Uterus (tissue), 4 donors: ENCODE measurements around the gene TRAPPC2B. TPM values are rescaled to one million over a fixed set of nuclear protein-coding genes. Genes with fewer than 3 reads are reported as not detected.

Source experiments
- DNase-seq, 2 donors: peaks; one replicate each; pipeline ENCODE4 v3.0.0-alpha.2; 2019 to 2020
- H3K27ac ChIP-seq, 2 donors: fragments of 200-600 bp; sonication (generic); 1 replicate in 1 of 2; 2 replicates in 1 of 2; pipeline ENCODE4 v1.5.1; 2016 to 2018
- H3K27me3 ChIP-seq, 2 donors: fragments of 200-600 bp; sonication (generic); one replicate each; pipeline ENCODE4 v1.5.1; 2018 to 2019; ENCODE audit warnings: control low read depth in 1 of 2
- H3K36me3 ChIP-seq, 2 donors: fragments of 200-600 bp; sonication (generic); one replicate each; pipeline ENCODE4 v1.5.1; 2019; ENCODE audit warnings: control low read depth in 1 of 2
- H3K4me1 ChIP-seq, 2 donors: fragments of 200-600 bp; sonication (generic); one replicate each; pipeline ENCODE4 v1.5.1; 2018 to 2019; ENCODE audit warnings: control low read depth in 1 of 2
- H3K4me3 ChIP-seq, 2 donors: fragments of 200-600 bp; sonication (generic); 1 replicate in 1 of 2; 2 replicates in 1 of 2; pipeline ENCODE4 v1.5.1; 2018 to 2019; ENCODE audit warnings: mild to moderate bottlenecking in 1 of 2
- H3K9me3 ChIP-seq, 2 donors: fragments of 200-600 bp; sonication (generic); one replicate each; pipeline ENCODE4 v1.5.1; 2019; ENCODE audit warnings: control low read depth in 1 of 2
- POLR2A ChIP-seq, 2 donors: fragments of 450-650 bp; IDR thresholded peaks; one replicate each; pipeline ENCODE4 v1.6.1; 2016; ENCODE audit warnings: antibody characterized with exemption in 2 of 2, mild to moderate bottlenecking in 1 of 2, moderate library complexity in 1 of 2
- intact Hi-C: fragments of 100-400 bp; cut with DNase I; formaldehyde crosslinking; loops from one replicate; pipeline ENCODE4 v1.15.1; 2023; ENCODE audit warnings: low total_unique reads
- total RNA-seq, 4 donors: library from RNA; depleted of rRNA in 3 of 4; stranded (reverse); fragments of >200 nt in 3 of 4; gene quantifications; one replicate each; pipeline versions ENCODE4 v1.1.0 to v1.2.4, GENCODE V29; 2014 to 2023
- TF ChIP-seq, protein P1 (sequence below), 4 experiments: fragments of 200-600 bp in 2 of 4; fragments of 450-650 bp in 2 of 4; sonication (generic) in 2 of 4; IDR thresholded peaks; one replicate each; pipeline ENCODE4 v1.5.1; 2016 to 2019; ENCODE audit warnings: antibody characterized with exemption in 4 of 4, mild to moderate bottlenecking in 2 of 4, moderate library complexity in 1 of 4
- donor health status: DM: yes; HTN: yes; CAD: no.

The TRAPPC2B gene
- total RNA-seq, 4 donors from 2014 or later = 2.0 to 21.0 (median 10.6) TPM; not detected in 1

DNA sequence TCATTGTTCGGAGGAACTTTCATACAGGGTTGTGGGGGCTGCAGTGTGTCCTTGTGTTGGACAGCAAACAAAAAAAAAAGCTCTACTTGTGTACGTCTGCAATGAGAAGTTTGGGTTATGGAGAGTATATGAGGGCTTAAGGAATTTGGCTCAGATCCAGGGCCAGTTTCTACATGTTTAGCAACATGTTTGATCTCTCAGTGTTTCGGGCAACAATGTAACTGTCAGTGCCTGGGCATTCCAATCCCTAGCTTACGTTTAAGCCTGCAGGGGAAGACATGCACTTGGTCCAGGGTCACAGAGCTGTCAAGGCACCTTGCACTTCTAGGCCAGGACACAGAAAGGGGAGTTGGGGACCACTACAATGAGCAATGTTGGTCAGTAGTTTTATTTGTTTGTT, 29.2 kb upstream of the TRAPPC2B start:
- Histone ChIP-seq H3K36me3 (no peaks in the 10 kb centered on the region), H3K9me3 (peaks cover 0 to 25% of the 10 kb centered on the region in 2 donors), H3K27ac (no peak overlapping the region), H3K4me3 (no peak overlapping the region), H3K4me1 (no peaks in the 10 kb centered on the region), H3K27me3 (no peaks in the 10 kb centered on the region)
- intact Hi-C loops = no loop called here
- TF ChIP-seq, protein P1, sequence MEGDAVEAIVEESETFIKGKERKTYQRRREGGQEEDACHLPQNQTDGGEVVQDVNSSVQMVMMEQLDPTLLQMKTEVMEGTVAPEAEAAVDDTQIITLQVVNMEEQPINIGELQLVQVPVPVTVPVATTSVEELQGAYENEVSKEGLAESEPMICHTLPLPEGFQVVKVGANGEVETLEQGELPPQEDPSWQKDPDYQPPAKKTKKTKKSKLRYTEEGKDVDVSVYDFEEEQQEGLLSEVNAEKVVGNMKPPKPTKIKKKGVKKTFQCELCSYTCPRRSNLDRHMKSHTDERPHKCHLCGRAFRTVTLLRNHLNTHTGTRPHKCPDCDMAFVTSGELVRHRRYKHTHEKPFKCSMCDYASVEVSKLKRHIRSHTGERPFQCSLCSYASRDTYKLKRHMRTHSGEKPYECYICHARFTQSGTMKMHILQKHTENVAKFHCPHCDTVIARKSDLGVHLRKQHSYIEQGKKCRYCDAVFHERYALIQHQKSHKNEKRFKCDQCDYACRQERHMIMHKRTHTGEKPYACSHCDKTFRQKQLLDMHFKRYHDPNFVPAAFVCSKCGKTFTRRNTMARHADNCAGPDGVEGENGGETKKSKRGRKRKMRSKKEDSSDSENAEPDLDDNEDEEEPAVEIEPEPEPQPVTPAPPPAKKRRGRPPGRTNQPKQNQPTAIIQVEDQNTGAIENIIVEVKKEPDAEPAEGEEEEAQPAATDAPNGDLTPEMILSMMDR (IDR thresholded peaks at IDR 0.05) = no peak
- no peak for TF ChIP-seq POLR2A (IDR thresholded peaks at IDR 0.05)
- DNase-seq = no peak

DNA sequence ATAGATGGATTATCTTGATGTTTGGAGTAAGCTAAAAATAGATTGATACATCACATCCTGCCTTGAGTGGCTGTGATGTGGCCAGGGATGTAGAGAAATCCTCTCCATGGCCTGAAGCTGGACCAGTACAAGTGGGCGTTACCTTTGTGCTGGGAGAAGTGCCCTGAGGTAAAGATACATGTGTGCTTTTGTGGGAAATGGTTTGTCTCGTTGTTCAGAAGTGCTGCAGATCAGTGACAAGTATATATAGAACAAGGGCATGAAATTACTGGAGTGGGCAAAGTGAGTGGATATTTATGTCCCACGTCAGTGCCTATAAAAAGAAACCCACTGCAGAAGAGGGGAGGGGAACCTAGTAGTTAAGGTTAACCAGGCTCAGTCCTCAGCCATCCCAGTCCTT, 24.5 kb upstream of the TRAPPC2B start:
- no peak overlapping the region for H3K4me3 ChIP-seq
- H3K36me3 ChIP-seq = no peaks in the 10 kb centered on the region
- DNase-seq = no peak
- H3K9me3 ChIP-seq = peaks cover 0 to 6% of the 10 kb centered on the region in 2 donors
- TF ChIP-seq, protein P1 (IDR thresholded peaks at IDR 0.05) = no peak
- no peaks in the 10 kb centered on the region for H3K4me1 ChIP-seq
- no peak overlapping the region for H3K27ac ChIP-seq
- H3K27me3 ChIP-seq = no peaks in the 10 kb centered on the region
- intact Hi-C loops = no loop called here

DNA sequence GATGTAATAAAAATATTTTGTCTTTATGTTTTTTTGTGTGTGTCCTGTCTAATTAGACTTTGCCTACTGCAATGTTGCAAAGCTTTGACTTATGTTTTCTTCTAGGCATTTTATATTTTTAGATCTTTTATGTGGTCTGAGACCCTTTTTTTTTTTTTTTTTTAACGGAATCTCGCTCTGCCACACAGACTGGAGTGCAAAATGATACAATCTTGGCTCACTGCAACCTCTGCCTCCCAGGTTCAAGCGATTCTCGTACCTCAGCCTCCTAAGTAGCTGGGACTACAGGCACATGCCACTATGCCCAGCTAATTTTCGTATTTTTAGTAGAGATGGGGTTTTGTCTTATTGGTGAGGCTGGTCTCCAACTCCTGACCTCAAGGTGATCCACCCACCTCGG, 20.8 kb upstream of the TRAPPC2B start:
- Histone ChIP-seq H3K4me3 (no peak overlapping the region), H3K27me3 (no peaks in the 10 kb centered on the region), H3K4me1 (no peaks in the 10 kb centered on the region), H3K9me3 (no peaks in the 10 kb centered on the region), H3K36me3 (no peaks in the 10 kb centered on the region), H3K27ac (no peak overlapping the region)
- DNase-seq = no peak
- intact Hi-C loops = no loop called here
- TF ChIP-seq, protein P1 (IDR thresholded peaks at IDR 0.05) = no peak
- TF ChIP-seq POLR2A (IDR thresholded peaks at IDR 0.05) = no peak

DNA sequence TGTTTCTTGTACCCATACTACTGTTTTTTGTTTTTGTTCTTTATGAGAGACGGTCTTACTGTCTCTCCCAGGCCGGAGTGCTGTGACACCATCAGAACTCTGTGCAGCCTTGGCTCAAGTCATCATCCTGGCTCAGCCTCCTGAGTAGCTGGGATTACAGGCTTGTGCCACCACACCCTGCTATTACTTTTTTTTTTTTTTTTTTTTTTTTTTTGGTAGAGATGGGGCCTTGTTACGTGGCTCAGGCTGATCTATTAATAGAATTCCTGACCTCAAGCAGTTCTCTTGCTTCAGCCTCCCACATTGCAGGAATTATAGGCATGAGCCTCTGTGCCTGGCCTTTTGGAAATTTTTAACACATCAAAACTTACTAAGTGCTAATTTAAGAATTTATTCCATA, 15.2 kb upstream of the TRAPPC2B start:
- Histone ChIP-seq H3K4me3 (no peak overlapping the region), H3K9me3 (peaks cover 0 to 11% of the 10 kb centered on the region in 2 donors), H3K4me1 (peaks cover 0 to 4% of the 10 kb centered on the region in 2 donors), H3K36me3 (no peaks in the 10 kb centered on the region), H3K27me3 (no peaks in the 10 kb centered on the region), H3K27ac (no peak overlapping the region)
- DNase-seq = no peak
- intact Hi-C loops = no loop called here
- no peak for TF ChIP-seq POLR2A (IDR thresholded peaks at IDR 0.05)
- TF ChIP-seq, protein P1 (IDR thresholded peaks at IDR 0.05) = no peak

GRCh38 chr19:57350877-57351805, 12.2 kb upstream of the TRAPPC2B start, which contains the start of gene ZNF304:
TSS of gene ZNF304 (plus strand) at chr19:57351271. CDS start at chr19:57351665, 394 bp downstream.
- intact Hi-C loops = no loop called here
- DNase-seq = peak; percentile 86 to 88
- Histone ChIP-seq H3K4me1 (peaks cover 0 to 4% of the 10 kb centered on the region in 2 donors), H3K27me3 (no peaks in the 10 kb centered on the region), H3K4me3 (peak within 1 kb of the TSS; percentile 66 to 77), H3K27ac (peak within 1 kb of the TSS; percentile 32 to 37), H3K9me3 (peaks cover 0 to 40% of the 10 kb centered on the region in 2 donors), H3K36me3 (no peaks in the 10 kb centered on the region)
- TF ChIP-seq POLR2A (IDR thresholded peaks at IDR 0.05) = peak in 1 of 2 donors; percentile 5
- TF ChIP-seq, protein P1 (IDR thresholded peaks at IDR 0.05) = no peak
